Measurements from ENCODE around the gene VPS13C. TPM values are rescaled to one million over a fixed set of nuclear protein-coding genes. Genes with fewer than 3 reads are reported as not detected.

The VPS13C gene
- total RNA-seq, 1 donor from 2014 or later: 60.2 TPM

GRCh38 chr15:61880084-61880483 lies 180.2 kb downstream of the VPS13C start:
- Mint-ChIP-seq H3K27ac (ENCODE audit: unreplicated experiment) (no peak overlapping the region), H3K36me3 (ENCODE audit: unreplicated experiment) (peaks cover 26% of the 10 kb centered on the region), H3K4me3 (ENCODE audit: unreplicated experiment) (no peak overlapping the region), H3K9me3 (ENCODE audit: unreplicated experiment) (no peaks in the 10 kb centered on the region), H3K4me1 (ENCODE audit: unreplicated experiment) (no peaks in the 10 kb centered on the region), H3K27me3 (ENCODE audit: unreplicated experiment) (no peaks in the 10 kb centered on the region)
- TF ChIP-seq, protein P1, sequence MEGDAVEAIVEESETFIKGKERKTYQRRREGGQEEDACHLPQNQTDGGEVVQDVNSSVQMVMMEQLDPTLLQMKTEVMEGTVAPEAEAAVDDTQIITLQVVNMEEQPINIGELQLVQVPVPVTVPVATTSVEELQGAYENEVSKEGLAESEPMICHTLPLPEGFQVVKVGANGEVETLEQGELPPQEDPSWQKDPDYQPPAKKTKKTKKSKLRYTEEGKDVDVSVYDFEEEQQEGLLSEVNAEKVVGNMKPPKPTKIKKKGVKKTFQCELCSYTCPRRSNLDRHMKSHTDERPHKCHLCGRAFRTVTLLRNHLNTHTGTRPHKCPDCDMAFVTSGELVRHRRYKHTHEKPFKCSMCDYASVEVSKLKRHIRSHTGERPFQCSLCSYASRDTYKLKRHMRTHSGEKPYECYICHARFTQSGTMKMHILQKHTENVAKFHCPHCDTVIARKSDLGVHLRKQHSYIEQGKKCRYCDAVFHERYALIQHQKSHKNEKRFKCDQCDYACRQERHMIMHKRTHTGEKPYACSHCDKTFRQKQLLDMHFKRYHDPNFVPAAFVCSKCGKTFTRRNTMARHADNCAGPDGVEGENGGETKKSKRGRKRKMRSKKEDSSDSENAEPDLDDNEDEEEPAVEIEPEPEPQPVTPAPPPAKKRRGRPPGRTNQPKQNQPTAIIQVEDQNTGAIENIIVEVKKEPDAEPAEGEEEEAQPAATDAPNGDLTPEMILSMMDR (IDR thresholded peaks at IDR 0.05): no peak
- DNase-seq (ENCODE audit: extremely low spot score, unreplicated experiment): no peak

DNA sequence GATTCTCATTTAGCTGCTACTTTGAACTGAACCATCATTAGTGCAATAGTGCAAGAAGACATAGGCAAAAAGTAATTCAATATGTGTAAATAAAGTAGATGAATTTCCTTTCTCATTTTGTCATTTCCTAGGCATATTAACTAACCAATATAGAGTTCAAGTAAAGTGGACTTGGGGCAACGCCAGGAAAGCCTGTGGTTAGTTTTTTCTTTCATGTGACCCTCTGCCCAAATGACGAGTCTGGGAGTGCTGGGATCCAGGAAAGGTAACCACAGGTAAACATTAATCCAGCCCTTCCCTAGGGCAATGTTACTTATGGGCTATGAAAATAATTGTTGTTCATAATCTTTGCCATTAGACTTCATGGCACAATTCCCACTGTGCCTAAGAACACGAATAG lies 181.0 kb downstream of the VPS13C start:
- H3K4me3 Mint-ChIP-seq (ENCODE audit: unreplicated experiment): no peak overlapping the region
- peaks cover 26% of the 10 kb centered on the region for H3K36me3 Mint-ChIP-seq (ENCODE audit: unreplicated experiment)
- H3K9me3 Mint-ChIP-seq (ENCODE audit: unreplicated experiment): no peaks in the 10 kb centered on the region
- H3K27ac Mint-ChIP-seq (ENCODE audit: unreplicated experiment): no peak overlapping the region
- TF ChIP-seq, protein P1 (IDR thresholded peaks at IDR 0.05): no peak
- no peaks in the 10 kb centered on the region for H3K4me1 Mint-ChIP-seq (ENCODE audit: unreplicated experiment)
- DNase-seq (ENCODE audit: extremely low spot score, unreplicated experiment): no peak
- no peaks in the 10 kb centered on the region for H3K27me3 Mint-ChIP-seq (ENCODE audit: unreplicated experiment)

GRCh38 chr15:61871926-61872522 lies 188.2 kb downstream of the VPS13C start:
- Mint-ChIP-seq H3K9me3 (ENCODE audit: unreplicated experiment) (no peaks in the 10 kb centered on the region), H3K27ac (ENCODE audit: unreplicated experiment) (no peak overlapping the region), H3K4me3 (ENCODE audit: unreplicated experiment) (no peak overlapping the region), H3K36me3 (ENCODE audit: unreplicated experiment) (peaks cover 29% of the 10 kb centered on the region), H3K4me1 (ENCODE audit: unreplicated experiment) (no peaks in the 10 kb centered on the region), H3K27me3 (ENCODE audit: unreplicated experiment) (no peaks in the 10 kb centered on the region)
- TF ChIP-seq, protein P1 (IDR thresholded peaks at IDR 0.05): peak; percentile 65
- no peak for DNase-seq (ENCODE audit: extremely low spot score, unreplicated experiment)

GRCh38 chr15:61869656-61870055 lies 190.6 kb downstream of the VPS13C start:
- Mint-ChIP-seq H3K9me3 (ENCODE audit: unreplicated experiment) (no peaks in the 10 kb centered on the region), H3K27me3 (ENCODE audit: unreplicated experiment) (no peaks in the 10 kb centered on the region), H3K4me3 (ENCODE audit: unreplicated experiment) (no peak overlapping the region), H3K27ac (ENCODE audit: unreplicated experiment) (no peak overlapping the region), H3K4me1 (ENCODE audit: unreplicated experiment) (no peaks in the 10 kb centered on the region), H3K36me3 (ENCODE audit: unreplicated experiment) (peaks cover 25% of the 10 kb centered on the region)
- no peak for DNase-seq (ENCODE audit: extremely low spot score, unreplicated experiment)
- TF ChIP-seq, protein P1 (IDR thresholded peaks at IDR 0.05): no peak

DNA sequence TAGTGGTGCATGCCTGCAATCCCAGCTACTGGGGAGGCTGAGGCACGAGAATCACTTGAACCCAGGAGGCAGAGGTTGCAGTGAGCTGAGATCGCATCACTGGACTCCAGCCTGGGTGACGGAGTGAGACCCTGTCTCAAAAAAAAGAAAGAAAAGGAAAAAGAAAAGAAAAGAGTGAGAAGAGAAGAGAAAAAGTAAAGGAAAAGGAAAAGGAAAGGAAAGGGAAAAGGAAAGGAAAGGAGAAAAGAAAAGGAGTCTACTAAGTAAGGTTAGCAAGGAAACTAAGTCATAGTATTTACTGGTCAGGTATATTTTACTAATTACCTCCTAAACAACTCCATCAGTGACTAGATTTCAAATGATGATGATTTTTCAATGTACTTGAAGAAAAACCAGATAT lies 198.3 kb downstream of the VPS13C start:
- DNase-seq (ENCODE audit: extremely low spot score, unreplicated experiment): no peak
- no peak overlapping the region for H3K27ac Mint-ChIP-seq (ENCODE audit: unreplicated experiment)

More for the DNA sequence above, 198.3 kb downstream of the VPS13C start:
- Mint-ChIP-seq H3K4me3 (ENCODE audit: unreplicated experiment) (no peak overlapping the region), H3K27me3 (ENCODE audit: unreplicated experiment) (no peaks in the 10 kb centered on the region), H3K36me3 (ENCODE audit: unreplicated experiment) (peaks cover 13% of the 10 kb centered on the region), H3K4me1 (ENCODE audit: unreplicated experiment) (no peaks in the 10 kb centered on the region), H3K9me3 (ENCODE audit: unreplicated experiment) (no peaks in the 10 kb centered on the region)
- TF ChIP-seq, protein P1 (IDR thresholded peaks at IDR 0.05): no peak

All from osteocyte (in vitro differentiated cells).